B cell (primary cell): ENCODE results near the gene SMURF1. TPM values are rescaled to one million over a fixed set of nuclear protein-coding genes. Genes with fewer than 3 reads are reported as not detected.

Source experiments
- ATAC-seq: fragments of 200-7000 bp; cut with Tn5 transposase; one replicate; pipeline ENCODE4 v1.10.0; 2021; ENCODE audit warnings: low read depth, mild to moderate bottlenecking, moderate number of reproducible peaks, moderate library complexity
- CTCF ChIA-PET: fragments of 350-600 bp; sonication (Branson Sonifier 250); formaldehyde crosslinking; loops from one replicate; lab custom pipeline; 2021; ENCODE audit warnings: antibody characterized with exemption, inconsistent platforms; lab: Charles Lee
- POLR2A ChIA-PET: fragments of 350-600 bp; sonication (Branson Sonifier 250); formaldehyde crosslinking; loops from one replicate; lab custom pipeline; 2021; ENCODE audit warnings: antibody characterized with exemption; lab: Charles Lee
- DNase-seq: peaks from one replicate; pipeline ENCODE4 v3.0.0; 2013
- H2AFZ ChIP-seq: 2 replicates; pipeline ENCODE4 v1.6.1; 2012; ENCODE audit warnings: mild to moderate bottlenecking, low read depth, low read length; ENCODE audit not compliant: insufficient read depth, poor library complexity, severe bottlenecking
- H3K27ac ChIP-seq, 2 donors: 1 replicate in 1 of 2; 2 replicates in 1 of 2; pipeline ENCODE4 v1.5.1; 2012 to 2013; ENCODE audit warnings: low read length in 2 of 2, mild to moderate bottlenecking in 2 of 2, moderate library complexity in 1 of 2
- H3K27me3 ChIP-seq, 4 experiments: fragments of 200-600 bp in 1 of 4; sonication (generic) in 1 of 4; replicated peaks in 1 of 4; 1 replicate in 2 of 4; 2 replicates in 2 of 4; pipeline versions ENCODE4 v1.6.1 to v1.7.0; 2013 to 2016; ENCODE audit warnings: low read length in 3 of 4, mild to moderate bottlenecking in 2 of 4, mixed read lengths in 1 of 4, moderate library complexity in 1 of 4; ENCODE audit not compliant: insufficient read depth in 4 of 4, control insufficient read depth in 3 of 4; ENCODE audit errors: control extremely low read depth in 1 of 4
- H3K36me3 ChIP-seq, 2 experiments: replicated peaks in 1 of 2; 1 replicate in 1 of 2; 2 replicates in 1 of 2; pipeline versions ENCODE4 v1.6.1 to v1.7.1; 2013; ENCODE audit warnings: low read length in 1 of 2; ENCODE audit not compliant: insufficient read depth in 2 of 2, control insufficient read depth in 1 of 2; ENCODE audit errors: control extremely low read depth in 1 of 2, extremely low read depth in 1 of 2
- H3K4me1 ChIP-seq, 2 donors: fragments of 200-600 bp in 1 of 2; sonication (generic) in 1 of 2; 1 replicate in 1 of 2; 2 replicates in 1 of 2; pipeline versions ENCODE4 v1.5.1 to v1.6.1; 2013 to 2017; ENCODE audit warnings: low read length in 2 of 2; ENCODE audit not compliant: control insufficient read depth in 2 of 2, insufficient read depth in 2 of 2
- H3K4me2 ChIP-seq: replicated peaks from 2 replicates; pipeline ENCODE3; 2012; ENCODE audit warnings: mild to moderate bottlenecking, low read depth, low read length; ENCODE audit not compliant: poor library complexity, severe bottlenecking
- H3K4me3 ChIP-seq, 5 experiments: fragments of 200-600 bp in 1 of 5; sonication (generic) in 1 of 5; 1 replicate in 3 of 5; 2 replicates in 2 of 5; pipeline versions ENCODE4 v1.5.1 to v1.7.0; 2011 to 2016; ENCODE audit warnings: low read length in 4 of 5, mild to moderate bottlenecking in 4 of 5, low read depth in 2 of 5, control low read depth in 1 of 5, moderate library complexity in 1 of 5; ENCODE audit not compliant: insufficient read depth in 1 of 5; ENCODE audit errors: control extremely low read depth in 1 of 5, extremely low read depth in 1 of 5
- H3K79me2 ChIP-seq: fragments of 200-600 bp; sonication (generic); one replicate; pipeline ENCODE4 v1.6.0; 2016; ENCODE audit warnings: low read length; ENCODE audit not compliant: control insufficient read depth, insufficient read depth
- H3K9ac ChIP-seq: fragments of 200-600 bp; sonication (generic); 2 replicates; pipeline ENCODE4 v1.6.1; 2017; ENCODE audit warnings: mild to moderate bottlenecking, low read length, moderate library complexity
- H3K9me3 ChIP-seq, 3 donors: one replicate each; pipeline versions ENCODE4 v1.6.1 to v1.7.1; 2013; ENCODE audit warnings: low read length in 2 of 3; ENCODE audit not compliant: control insufficient read depth in 2 of 3, insufficient read depth in 1 of 3; ENCODE audit errors: control extremely low read depth in 1 of 3
- H4K20me1 ChIP-seq: 2 replicates; pipeline ENCODE4 v1.6.0; 2012; ENCODE audit warnings: mild to moderate bottlenecking, low read length; ENCODE audit not compliant: insufficient read depth, control insufficient read depth, poor library complexity, severe bottlenecking
- H3K27ac Mint-ChIP-seq: one replicate; pipeline ENCODE4 v1.8.0; 2021; ENCODE audit warnings: mixed read lengths
- H3K27me3 Mint-ChIP-seq: one replicate; pipeline ENCODE4 v1.8.0; 2021; ENCODE audit warnings: mixed read lengths
- H3K4me1 Mint-ChIP-seq: one replicate; pipeline ENCODE4 v1.8.0; 2021; ENCODE audit warnings: mixed read lengths
- H3K4me3 Mint-ChIP-seq: one replicate; pipeline ENCODE4 v1.8.0; 2021; ENCODE audit warnings: mixed read lengths
- H3K9me3 Mint-ChIP-seq: one replicate; pipeline ENCODE4 v1.8.0; 2022; ENCODE audit warnings: mixed read lengths; ENCODE audit not compliant: insufficient read depth
- EZH2 ChIP-seq: IDR thresholded peaks from 2 replicates; pipeline ENCODE4 v1.6.1; 2012; ENCODE audit warnings: borderline replicate concordance, low read depth, mild to moderate bottlenecking, moderate library complexity, low read length; ENCODE audit not compliant: insufficient read depth, poor library complexity, severe bottlenecking
- WGBS: methylation state at CpG from one replicate; pipeline ENCODE4 v1.1.5; 2013; ENCODE audit warnings: missing lambda C conversion rate; ENCODE audit not compliant: insufficient coverage; 5-methylcytosine and 5-hydroxymethylcytosine counted together
- intact Hi-C: fragments of 100-400 bp; cut with micrococcal nuclease; formaldehyde crosslinking; loops from one replicate; pipeline ENCODE4 v1.10.0; 2022
- polyA plus RNA-seq: library from polyadenylated mRNA; depleted of rRNA; stranded (reverse); fragments of >200 nt; gene quantifications from 2 replicates; pipeline ENCODE4 v1.2.3, GENCODE V29; 2012
- total RNA-seq, 2 donors: library from RNA; stranded (reverse); fragments of 120-200 nt in 1 of 2; gene quantifications; 1 replicate in 1 of 2; 2 replicates in 1 of 2; pipeline versions ENCODE4 v1.2.3 to v1.2.4, GENCODE V29; 2013 to 2022
- TF ChIP-seq, protein P1 (sequence below): fragments of 200-600 bp; IDR thresholded peaks from one replicate; pipeline ENCODE4 v1.8.0; 2022; ENCODE audit warnings: antibody characterized with exemption, mild to moderate bottlenecking

SMURF1 gene
- total and polyA plus RNA-seq, 2 donors (not counting 1 experiment from before 2014, with no cell fraction given): 7.5 to 28.6 TPM

DNA sequence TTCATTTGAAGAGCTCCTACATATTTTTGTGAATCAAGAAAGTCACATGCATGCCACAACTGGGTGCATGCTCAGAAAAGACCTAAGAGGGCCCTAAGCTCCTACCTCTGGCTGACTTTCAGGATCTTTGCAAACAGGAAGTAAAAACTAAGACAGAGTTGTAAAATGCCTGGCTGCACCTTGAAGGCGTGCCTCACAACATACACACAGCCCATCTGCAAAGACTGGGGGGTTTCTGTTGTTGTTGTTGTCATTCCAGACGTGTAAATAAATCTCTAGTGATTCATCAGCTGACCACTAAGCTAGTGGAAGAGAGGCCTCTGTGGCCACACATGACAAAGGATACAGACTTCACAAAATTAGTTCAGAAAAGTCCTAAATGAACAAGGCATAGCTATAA lies 31.8 kb downstream of the SMURF1 start:
- CTCF ChIA-PET: interaction anchor here (1.2 kb wide), 1 partner anchor 12 kb away, joined by 3 read pairs; no protein-coding TSS in a partner anchor
- peaks cover 96% of the 10 kb centered on the region for H3K79me2 ChIP-seq
- peak overlapping the region in 1 of 2 donors; percentile 34 for H3K27ac ChIP-seq
- POLR2A ChIA-PET: interaction anchor here (0.7 kb wide), 1 partner anchor 47 kb away, joined by 4 read pairs; no protein-coding TSS in a partner anchor
- intact Hi-C loops: no loop called here
- WGBS: no CpG with 5 or more reads among the region's 2 CpGs
- H3K4me3 ChIP-seq: no peak overlapping the region
- ATAC-seq (peak; percentile 49), DNase-seq (peak; percentile 33)
- H3K4me2 ChIP-seq: peak overlapping the region; percentile 44
- peak overlapping the region; percentile 22 for H2AFZ ChIP-seq
- H3K9ac ChIP-seq: peak overlapping the region; percentile 4
- peaks cover 0 to 1% of the 10 kb centered on the region in 2 experiments for H3K36me3 ChIP-seq
- peaks cover 16% of the 10 kb centered on the region for H4K20me1 ChIP-seq
- Mint-ChIP-seq H3K4me1 (peaks cover 49% of the 10 kb centered on the region), H3K27ac (peak overlapping the region; percentile 1), H3K9me3 (peaks cover 4% of the 10 kb centered on the region), H3K4me3 (peak overlapping the region; percentile 1), H3K27me3 (no peaks in the 10 kb centered on the region)
- no peak for TF ChIP-seq EZH2
- TF ChIP-seq, protein P1, sequence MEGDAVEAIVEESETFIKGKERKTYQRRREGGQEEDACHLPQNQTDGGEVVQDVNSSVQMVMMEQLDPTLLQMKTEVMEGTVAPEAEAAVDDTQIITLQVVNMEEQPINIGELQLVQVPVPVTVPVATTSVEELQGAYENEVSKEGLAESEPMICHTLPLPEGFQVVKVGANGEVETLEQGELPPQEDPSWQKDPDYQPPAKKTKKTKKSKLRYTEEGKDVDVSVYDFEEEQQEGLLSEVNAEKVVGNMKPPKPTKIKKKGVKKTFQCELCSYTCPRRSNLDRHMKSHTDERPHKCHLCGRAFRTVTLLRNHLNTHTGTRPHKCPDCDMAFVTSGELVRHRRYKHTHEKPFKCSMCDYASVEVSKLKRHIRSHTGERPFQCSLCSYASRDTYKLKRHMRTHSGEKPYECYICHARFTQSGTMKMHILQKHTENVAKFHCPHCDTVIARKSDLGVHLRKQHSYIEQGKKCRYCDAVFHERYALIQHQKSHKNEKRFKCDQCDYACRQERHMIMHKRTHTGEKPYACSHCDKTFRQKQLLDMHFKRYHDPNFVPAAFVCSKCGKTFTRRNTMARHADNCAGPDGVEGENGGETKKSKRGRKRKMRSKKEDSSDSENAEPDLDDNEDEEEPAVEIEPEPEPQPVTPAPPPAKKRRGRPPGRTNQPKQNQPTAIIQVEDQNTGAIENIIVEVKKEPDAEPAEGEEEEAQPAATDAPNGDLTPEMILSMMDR: no peak
- H3K27me3 ChIP-seq: no peaks in the 10 kb centered on the region
- peaks cover 0 to 4% (median 0%) of the 10 kb centered on the region in 3 donors for H3K9me3 ChIP-seq
- H3K4me1 ChIP-seq: peaks cover 24 to 29% of the 10 kb centered on the region in 2 donors

DNA sequence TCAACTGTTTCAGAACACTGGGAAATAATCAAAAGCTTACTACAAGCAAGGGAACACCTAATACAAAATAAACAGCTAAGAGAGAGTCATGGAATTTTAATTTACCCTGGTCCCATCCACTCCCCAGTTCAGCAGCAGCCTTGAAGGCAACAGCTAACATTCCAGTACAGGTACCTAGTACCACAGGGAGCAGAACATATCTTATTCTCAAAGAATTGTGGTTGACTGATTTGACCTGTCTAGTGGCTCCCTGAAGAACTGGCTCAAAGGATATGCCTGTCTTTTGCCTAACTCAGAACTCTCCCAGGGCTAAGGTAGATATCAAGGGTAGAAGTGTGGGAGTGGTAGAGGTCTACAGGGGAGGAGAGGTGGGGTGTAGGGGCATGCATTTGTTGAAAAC lies 32.3 kb downstream of the SMURF1 start:
- ChIA-PET POLR2A (no interaction called here), CTCF (interaction anchor here (1.2 kb wide), 1 partner anchor 12 kb away, joined by 3 read pairs; no protein-coding TSS in a partner anchor)
- Histone ChIP-seq H2AFZ (peak overlapping the region; percentile 22), H3K36me3 (peaks cover 0 to 1% of the 10 kb centered on the region in 2 experiments), H3K4me3 (no peak overlapping the region), H3K79me2 (peaks cover 96% of the 10 kb centered on the region), H3K27me3 (no peaks in the 10 kb centered on the region), H3K27ac (no peak overlapping the region), H3K9ac (peak overlapping the region; percentile 4), H3K4me2 (peak overlapping the region; percentile 44), H3K4me1 (peaks cover 24 to 29% of the 10 kb centered on the region in 2 donors), H3K9me3 (peaks cover 0 to 4% (median 0%) of the 10 kb centered on the region in 3 donors), H4K20me1 (peaks cover 16% of the 10 kb centered on the region)
- TF ChIP-seq EZH2: no peak
- TF ChIP-seq, protein P1: no peak
- Mint-ChIP-seq H3K27ac (peak overlapping the region; percentile 1), H3K4me3 (peak overlapping the region; percentile 1), H3K9me3 (peaks cover 4% of the 10 kb centered on the region), H3K4me1 (peaks cover 51% of the 10 kb centered on the region), H3K27me3 (no peaks in the 10 kb centered on the region)
- intact Hi-C loops: no loop called here
- ATAC-seq (no peak), DNase-seq (no peak)
